GM21576 (cell line): Measurements from ENCODE around the gene TECPR2.

Experiments
- ATAC-seq: cut with Tn5 transposase; IDR thresholded peaks from one replicate; pipeline ENCODE4 v1.9.1; 2021; ENCODE audit warnings: mild to moderate bottlenecking, moderate library complexity; ENCODE audit not compliant: unreplicated experiment

TECPR2 gene

GRCh38 chr14:102505775-102506625 lies 143.3 kb downstream of the TECPR2 start:
- ATAC-seq: no peak

DNA sequence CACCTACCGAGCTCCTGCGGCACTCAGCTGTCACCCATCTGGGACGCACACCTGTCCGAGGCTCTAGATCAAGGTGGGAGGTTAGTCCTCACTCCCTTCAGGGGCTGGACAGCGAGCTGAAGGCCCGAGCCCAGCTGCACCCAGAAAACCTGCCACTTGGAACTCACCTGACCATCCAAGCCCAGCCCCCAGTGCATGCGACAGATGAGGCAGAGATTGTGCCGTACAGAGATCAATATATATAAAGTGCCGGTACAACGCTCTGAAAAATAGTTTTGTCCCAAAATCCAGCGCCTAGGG lies 143.8 kb downstream of the TECPR2 start:
- no peak for ATAC-seq

- ATAC-seq: no peak
These were observed 144.5 kb downstream of the TECPR2 start for GRCh38 chr14:102507081-102507856.

- ATAC-seq: no peak
These were observed 145.1 kb downstream of the TECPR2 start for GRCh38 chr14:102507857-102508312.

DNA sequence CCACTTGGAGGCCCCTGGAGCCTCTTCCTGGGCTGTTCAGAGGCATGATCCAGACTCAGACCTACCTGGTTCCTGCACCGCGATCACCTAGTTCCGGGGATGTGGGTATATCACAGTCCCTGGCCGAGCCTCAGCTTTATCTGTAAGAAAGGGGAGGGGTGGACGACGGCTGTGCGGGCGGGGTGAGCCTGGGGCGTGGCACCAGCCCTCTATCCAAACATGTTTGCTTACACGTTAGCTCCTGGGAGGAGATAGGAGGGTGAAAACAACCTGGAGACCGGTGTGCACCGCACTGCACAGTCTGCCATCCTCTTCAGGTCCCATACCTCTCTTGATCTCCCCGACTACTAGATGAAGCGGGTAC lies 145.7 kb downstream of the TECPR2 start:
- ATAC-seq: no peak

DNA sequence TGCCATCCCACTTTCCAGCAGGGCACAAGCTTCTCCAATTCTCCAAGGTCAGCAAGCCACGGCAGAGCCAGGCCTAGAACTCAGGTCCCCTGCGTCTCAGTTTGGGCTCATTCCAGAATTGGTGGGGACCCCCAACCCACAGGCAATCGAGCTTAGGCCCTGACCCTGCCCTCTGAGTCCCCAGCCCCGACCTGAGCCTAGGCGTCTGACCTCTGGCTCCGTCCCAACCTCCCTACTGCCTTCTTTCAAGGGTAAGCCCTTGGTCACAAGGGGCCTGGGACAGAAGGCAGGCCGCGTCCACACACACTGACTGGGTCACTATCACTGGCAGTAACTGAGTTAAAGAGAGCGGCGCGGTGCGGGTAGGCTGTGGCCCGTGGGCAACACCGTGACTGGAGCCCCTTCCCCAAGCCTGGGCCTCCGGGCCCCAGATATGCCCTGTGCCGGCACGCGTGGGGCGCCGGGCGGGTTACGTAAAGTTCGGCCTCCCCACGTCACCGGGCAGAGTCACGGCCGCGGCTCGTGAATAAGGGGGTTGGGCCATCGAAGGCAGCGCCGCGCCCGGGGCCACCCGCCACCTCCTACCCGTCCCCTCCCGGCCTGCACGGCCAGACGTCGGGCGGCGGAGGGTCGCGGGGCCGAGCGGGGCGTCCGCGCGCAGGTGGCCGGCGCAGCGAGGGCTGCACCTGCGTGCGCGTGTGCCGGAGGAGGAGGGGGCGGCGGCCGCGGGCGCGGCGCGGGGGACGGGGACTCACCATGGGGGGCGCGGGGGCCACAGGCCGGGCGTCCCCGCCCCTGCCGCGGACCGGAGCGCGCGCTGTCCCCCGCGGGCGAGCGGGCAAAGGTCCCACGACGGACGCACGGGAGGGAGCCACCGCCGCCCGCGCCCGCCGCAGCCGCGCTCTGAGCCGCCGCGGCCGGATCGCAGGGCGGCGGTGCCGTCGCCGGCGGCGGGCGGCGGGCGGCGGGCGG lies 146.3 kb downstream of the TECPR2 start:
- no peak for ATAC-seq

DNA sequence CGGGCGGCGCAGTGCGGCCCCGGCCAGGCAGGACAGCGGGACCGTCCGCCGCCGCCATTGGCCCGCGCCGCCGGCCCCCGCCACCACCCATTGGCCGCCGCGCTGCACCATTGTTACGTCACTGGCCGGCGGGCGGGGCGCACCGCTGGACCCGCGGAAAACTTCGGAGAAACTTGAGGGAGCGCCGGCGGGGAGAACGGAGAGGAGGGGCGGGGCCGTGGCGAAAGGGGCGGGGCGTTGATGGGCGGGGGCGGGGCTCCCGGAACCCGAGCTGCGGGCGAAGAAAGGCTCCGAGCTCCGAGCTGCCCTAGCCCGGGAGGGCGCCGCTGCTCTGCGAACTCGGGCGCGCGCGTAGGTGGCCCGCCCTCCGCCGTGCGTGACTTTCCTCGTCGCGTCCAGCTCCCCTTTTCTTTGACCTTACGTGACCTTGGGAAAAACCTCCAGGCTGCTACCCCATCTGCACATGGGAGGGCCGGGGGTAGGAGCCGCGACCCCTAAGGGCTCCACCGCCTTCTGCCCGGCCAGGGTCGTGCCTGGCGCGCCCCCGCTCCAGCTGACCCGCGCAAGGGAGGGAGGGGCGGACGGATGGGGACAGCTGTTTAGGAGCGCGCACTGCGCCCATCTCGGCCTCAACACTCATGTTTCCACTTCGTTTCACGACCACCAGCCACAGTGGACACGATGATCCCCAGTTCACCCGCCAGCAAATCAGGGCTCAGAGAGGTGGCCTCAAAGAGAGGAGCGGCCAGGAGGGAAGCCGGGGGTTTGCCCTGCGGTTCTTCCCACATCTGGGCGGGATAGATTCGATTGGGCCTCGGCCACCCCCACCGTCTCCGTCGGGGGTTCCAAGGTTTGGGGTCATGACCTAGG lies 147.2 kb downstream of the TECPR2 start, which contains the start of gene ANKRD9:
Gene ANKRD9, minus strand, starts transcription at position 31 of the 870 bp plus-strand sequence. CDS start 1,887 bp downstream, outside the sequence.
- ATAC-seq: peak; percentile 79

GRCh38 chr14:102510616-102511520 lies 148.1 kb downstream of the TECPR2 start:
- no peak for ATAC-seq

DNA sequence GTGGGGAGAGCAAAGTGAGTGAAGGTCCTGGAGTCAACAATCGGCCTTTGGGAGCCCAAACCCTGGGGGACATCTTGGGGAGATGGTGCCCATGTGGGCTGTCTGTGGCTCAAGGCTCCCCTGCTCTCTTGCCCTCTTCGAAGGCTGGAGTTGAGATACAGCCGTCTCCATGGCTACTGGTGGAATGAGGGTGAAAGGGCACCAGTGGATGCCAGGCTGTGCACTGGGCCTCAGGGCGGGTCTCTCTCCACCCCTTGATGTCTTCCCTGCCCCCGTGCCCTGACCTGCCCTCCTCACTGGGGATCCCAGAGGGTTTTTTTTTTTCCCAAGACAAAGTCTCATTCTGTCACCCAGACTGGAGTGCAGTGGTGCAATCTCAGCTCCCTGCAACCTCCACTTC lies 148.8 kb downstream of the TECPR2 start:
- no peak for ATAC-seq

- no peak for ATAC-seq
These were observed 150.1 kb downstream of the TECPR2 start for GRCh38 chr14:102512793-102513300.

DNA sequence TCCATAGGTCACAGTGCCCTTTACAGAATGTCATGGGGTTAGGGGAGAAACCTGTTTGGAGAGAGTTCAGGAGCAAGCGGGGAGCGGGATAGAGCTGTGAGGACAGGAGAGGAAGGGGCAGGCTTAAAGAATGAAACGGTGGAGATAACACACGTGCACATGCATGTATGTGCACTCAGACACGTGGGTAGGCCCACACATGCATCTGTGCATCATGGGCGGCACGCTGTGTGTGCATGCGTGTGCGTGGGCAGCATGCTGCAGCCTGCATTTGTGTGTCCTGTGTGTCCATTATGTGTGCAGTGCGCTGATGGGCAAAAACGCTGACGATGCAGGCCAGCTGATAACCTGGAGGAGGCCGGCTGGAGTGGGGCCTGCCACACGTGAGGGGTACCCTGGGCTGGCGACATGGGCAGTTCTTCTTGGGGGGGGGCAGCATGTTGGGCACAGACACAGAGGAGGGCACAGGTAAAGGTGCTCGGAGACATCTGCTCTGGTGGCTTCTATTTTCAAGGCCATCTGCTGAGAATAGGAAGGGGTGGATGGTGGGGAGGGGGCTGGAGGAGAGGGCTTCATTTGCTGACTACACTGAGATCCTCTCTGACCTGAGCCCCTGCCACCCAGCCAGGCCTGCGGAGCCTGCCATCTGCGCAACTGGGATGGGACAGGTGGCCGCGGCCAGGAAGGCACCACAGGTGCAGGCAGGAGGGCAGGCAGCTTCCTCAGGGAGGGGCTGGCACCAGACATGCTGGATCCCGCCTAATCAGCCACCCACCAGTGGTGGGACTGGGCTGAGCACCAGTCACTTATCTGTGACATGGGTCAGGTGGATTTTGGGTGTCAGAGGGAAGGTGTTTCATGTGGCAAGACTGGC lies 151.4 kb downstream of the TECPR2 start:
- no peak for ATAC-seq

- ATAC-seq: no peak
These were observed 152.4 kb downstream of the TECPR2 start for GRCh38 chr14:102514987-102515733.

GRCh38 chr14:102516531-102517391 lies 154.0 kb downstream of the TECPR2 start:
- peak; percentile 73 for ATAC-seq

GRCh38 chr14:102517392-102518062 lies 154.8 kb downstream of the TECPR2 start:
- peak; percentile 12 for ATAC-seq

- no peak for ATAC-seq
These were observed 155.4 kb downstream of the TECPR2 start for GRCh38 chr14:102518063-102518648.
